Measurements from ENCODE around the gene ACSM2A.
"Not testable (repeated sequence)": the region's sequence is repeated elsewhere in the genome, so short reads cannot be mapped to it uniquely, and the experiment has no call there.

Gene ACSM2A

GRCh38 chr16:20515688-20516090 is 64.4 kb downstream of the ACSM2A start:
- H3F3A ChIP-seq (ENCODE audit: insufficient read depth, low read length), result no peaks in the 10 kb centered on the region
- no peaks in the 10 kb centered on the region for H3K27me3 ChIP-seq (replicated peaks; ENCODE audit: insufficient read depth, low read length)
- H3K27ac ChIP-seq (ENCODE audit: low read length), result no peak overlapping the region
- H3K9ac ChIP-seq (ENCODE audit: low read length), result no peak overlapping the region
- H2AFZ ChIP-seq (ENCODE audit: low read length), result no peak overlapping the region
- H3K4me2 ChIP-seq (ENCODE audit: low read depth, low read length), result no peak overlapping the region
- H3K79me2 ChIP-seq (ENCODE audit: low read length), result no peaks in the 10 kb centered on the region
- no peaks in the 10 kb centered on the region for H3K9me2 ChIP-seq (replicated peaks; ENCODE audit: insufficient read depth, low read length)
- no peak for DNase-seq
- H3K4me3 ChIP-seq (ENCODE audit: low read length), result no peak overlapping the region
- TF ChIP-seq EZH2 (optimal IDR thresholded peaks at IDR 0.05; ENCODE audit: low read depth, low read length) (no peak), EZH2phosphoT487 (IDR thresholded peaks at IDR 0.05; ENCODE audit: low read length) (no peak)
- TF ChIP-seq, protein P1, sequence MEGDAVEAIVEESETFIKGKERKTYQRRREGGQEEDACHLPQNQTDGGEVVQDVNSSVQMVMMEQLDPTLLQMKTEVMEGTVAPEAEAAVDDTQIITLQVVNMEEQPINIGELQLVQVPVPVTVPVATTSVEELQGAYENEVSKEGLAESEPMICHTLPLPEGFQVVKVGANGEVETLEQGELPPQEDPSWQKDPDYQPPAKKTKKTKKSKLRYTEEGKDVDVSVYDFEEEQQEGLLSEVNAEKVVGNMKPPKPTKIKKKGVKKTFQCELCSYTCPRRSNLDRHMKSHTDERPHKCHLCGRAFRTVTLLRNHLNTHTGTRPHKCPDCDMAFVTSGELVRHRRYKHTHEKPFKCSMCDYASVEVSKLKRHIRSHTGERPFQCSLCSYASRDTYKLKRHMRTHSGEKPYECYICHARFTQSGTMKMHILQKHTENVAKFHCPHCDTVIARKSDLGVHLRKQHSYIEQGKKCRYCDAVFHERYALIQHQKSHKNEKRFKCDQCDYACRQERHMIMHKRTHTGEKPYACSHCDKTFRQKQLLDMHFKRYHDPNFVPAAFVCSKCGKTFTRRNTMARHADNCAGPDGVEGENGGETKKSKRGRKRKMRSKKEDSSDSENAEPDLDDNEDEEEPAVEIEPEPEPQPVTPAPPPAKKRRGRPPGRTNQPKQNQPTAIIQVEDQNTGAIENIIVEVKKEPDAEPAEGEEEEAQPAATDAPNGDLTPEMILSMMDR (IDR thresholded peaks at IDR 0.05; ENCODE audit: low read length), result no peak
- no peaks in the 10 kb centered on the region for H3K4me1 ChIP-seq (ENCODE audit: low read length)
- no peaks in the 10 kb centered on the region for H3K36me3 ChIP-seq (replicated peaks; ENCODE audit: insufficient read depth, low read length)
- H3K9me3 ChIP-seq (replicated peaks; ENCODE audit: insufficient read depth, low read length), result no peaks in the 10 kb centered on the region
- H4K20me1 ChIP-seq (ENCODE audit: insufficient read depth, low read length), result no peaks in the 10 kb centered on the region

GRCh38 chr16:20517149-20517548 is 65.8 kb downstream of the ACSM2A start:
- Histone ChIP-seq H3K9me3 (replicated peaks; ENCODE audit: insufficient read depth, low read length) (no peaks in the 10 kb centered on the region), H3F3A (ENCODE audit: insufficient read depth, low read length) (no peaks in the 10 kb centered on the region), H3K4me3 (ENCODE audit: low read length) (no peak overlapping the region), H3K4me1 (ENCODE audit: low read length) (no peaks in the 10 kb centered on the region), H3K36me3 (replicated peaks; ENCODE audit: insufficient read depth, low read length) (no peaks in the 10 kb centered on the region), H3K9me2 (replicated peaks; ENCODE audit: insufficient read depth, low read length) (no peaks in the 10 kb centered on the region), H3K27me3 (replicated peaks; ENCODE audit: insufficient read depth, low read length) (no peaks in the 10 kb centered on the region), H2AFZ (ENCODE audit: low read length) (no peak overlapping the region), H3K27ac (ENCODE audit: low read length) (no peak overlapping the region), H3K4me2 (ENCODE audit: low read depth, low read length) (no peak overlapping the region), H3K79me2 (ENCODE audit: low read length) (no peaks in the 10 kb centered on the region), H3K9ac (ENCODE audit: low read length) (no peak overlapping the region), H4K20me1 (ENCODE audit: insufficient read depth, low read length) (no peaks in the 10 kb centered on the region)
- TF ChIP-seq EZH2 (optimal IDR thresholded peaks at IDR 0.05; ENCODE audit: low read depth, low read length), result no peak
- TF ChIP-seq, protein P1 (IDR thresholded peaks at IDR 0.05; ENCODE audit: low read length), result no peak
- TF ChIP-seq EZH2phosphoT487 (IDR thresholded peaks at IDR 0.05; ENCODE audit: low read length), result no peak
- no peak for DNase-seq

- H4K20me1 ChIP-seq (ENCODE audit: insufficient read depth, low read length), result no peaks in the 10 kb centered on the region
- H3K9ac ChIP-seq (ENCODE audit: low read length), result no peak overlapping the region
- no peaks in the 10 kb centered on the region for H3K27me3 ChIP-seq (replicated peaks; ENCODE audit: insufficient read depth, low read length)
- no peaks in the 10 kb centered on the region for H3K79me2 ChIP-seq (ENCODE audit: low read length)
- H2AFZ ChIP-seq (ENCODE audit: low read length), result no peak overlapping the region
- H3K4me1 ChIP-seq (ENCODE audit: low read length), result no peaks in the 10 kb centered on the region
- no peak overlapping the region for H3K4me2 ChIP-seq (ENCODE audit: low read depth, low read length)
- no peak overlapping the region for H3K4me3 ChIP-seq (ENCODE audit: low read length)
- no peak for TF ChIP-seq EZH2 (optimal IDR thresholded peaks at IDR 0.05; ENCODE audit: low read depth, low read length)
- no peaks in the 10 kb centered on the region for H3K9me3 ChIP-seq (replicated peaks; ENCODE audit: insufficient read depth, low read length)
- no peaks in the 10 kb centered on the region for H3F3A ChIP-seq (ENCODE audit: insufficient read depth, low read length)
- no peak overlapping the region for H3K27ac ChIP-seq (ENCODE audit: low read length)
- no peaks in the 10 kb centered on the region for H3K36me3 ChIP-seq (replicated peaks; ENCODE audit: insufficient read depth, low read length)
- no peaks in the 10 kb centered on the region for H3K9me2 ChIP-seq (replicated peaks; ENCODE audit: insufficient read depth, low read length)
- DNase-seq, result no peak
These were observed 67.9 kb downstream of the ACSM2A start for GRCh38 chr16:20519231-20519630.

DNA sequence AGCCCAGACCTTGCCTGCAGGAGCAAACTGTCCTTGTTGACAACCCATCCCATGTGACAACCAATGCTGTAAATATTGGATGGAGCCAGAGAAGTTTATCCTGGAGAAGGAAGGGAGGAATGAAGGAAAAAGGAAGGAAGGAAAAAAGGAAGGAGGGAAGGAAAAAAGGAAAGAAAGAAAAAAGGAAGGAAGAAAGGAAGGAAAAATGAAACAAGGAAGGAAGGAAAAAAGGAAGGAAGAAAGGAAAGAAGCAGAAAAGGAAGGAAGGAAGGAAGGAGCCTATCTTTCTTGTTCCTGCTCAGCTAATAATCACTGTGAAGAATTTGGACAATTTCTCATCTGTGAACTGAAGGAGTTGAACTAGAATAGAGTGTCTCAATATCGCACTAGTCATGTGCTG is 68.8 kb downstream of the ACSM2A start:
- no peak overlapping the region for H3K4me2 ChIP-seq (ENCODE audit: low read depth, low read length)
- no peaks in the 10 kb centered on the region for H3K27me3 ChIP-seq (replicated peaks; ENCODE audit: insufficient read depth, low read length)
- no peaks in the 10 kb centered on the region for H3K9me3 ChIP-seq (replicated peaks; ENCODE audit: insufficient read depth, low read length)
- H4K20me1 ChIP-seq (ENCODE audit: insufficient read depth, low read length), result no peaks in the 10 kb centered on the region
- H3K79me2 ChIP-seq (ENCODE audit: low read length), result no peaks in the 10 kb centered on the region
- no peak overlapping the region for H3K9ac ChIP-seq (ENCODE audit: low read length)
- no peak for DNase-seq
- no peaks in the 10 kb centered on the region for H3K36me3 ChIP-seq (replicated peaks; ENCODE audit: insufficient read depth, low read length)
- no peaks in the 10 kb centered on the region for H3F3A ChIP-seq (ENCODE audit: insufficient read depth, low read length)
- no peaks in the 10 kb centered on the region for H3K4me1 ChIP-seq (ENCODE audit: low read length)
- no peak overlapping the region for H2AFZ ChIP-seq (ENCODE audit: low read length)
- no peaks in the 10 kb centered on the region for H3K9me2 ChIP-seq (replicated peaks; ENCODE audit: insufficient read depth, low read length)
- no peak overlapping the region for H3K4me3 ChIP-seq (ENCODE audit: low read length)
- TF ChIP-seq EZH2phosphoT487 (IDR thresholded peaks at IDR 0.05; ENCODE audit: low read length) (no peak), EZH2 (optimal IDR thresholded peaks at IDR 0.05; ENCODE audit: low read depth, low read length) (no peak)
- TF ChIP-seq, protein P1 (IDR thresholded peaks at IDR 0.05; ENCODE audit: low read length), result no peak
- no peak overlapping the region for H3K27ac ChIP-seq (ENCODE audit: low read length)

- H3K79me2 ChIP-seq (ENCODE audit: low read length), result not testable (repeated sequence)
These were observed 80.5 kb downstream of the ACSM2A start for GRCh38 chr16:20531795-20532194.

More at GRCh38 chr16:20531795-20532194, 80.5 kb downstream of the ACSM2A start:
- H3K27ac ChIP-seq (ENCODE audit: low read length); H3K9ac ChIP-seq (ENCODE audit: low read length); H3K4me1 ChIP-seq (ENCODE audit: low read length); H3K4me2 ChIP-seq (ENCODE audit: low read depth, low read length); H3K9me3 ChIP-seq (replicated peaks; ENCODE audit: insufficient read depth, low read length); H4K20me1 ChIP-seq (ENCODE audit: insufficient read depth, low read length); H3F3A ChIP-seq (ENCODE audit: insufficient read depth, low read length); H3K27me3 ChIP-seq (replicated peaks; ENCODE audit: insufficient read depth, low read length); H2AFZ ChIP-seq (ENCODE audit: low read length); DNase-seq; H3K36me3 ChIP-seq (replicated peaks; ENCODE audit: insufficient read depth, low read length); H3K4me3 ChIP-seq (ENCODE audit: low read length); H3K9me2 ChIP-seq (replicated peaks; ENCODE audit: insufficient read depth, low read length): not testable (repeated sequence)

Data from MM.1S (cell line).